GM12878 (cell line): ENCODE results near the gene SAPCD2. TPM values are rescaled to one million over a fixed set of nuclear protein-coding genes. Genes with fewer than 3 reads are reported as not detected.

Experiments
- ATAC-seq: fragments of 200-7000 bp; cut with Tn5 transposase; 3 replicates; pipeline ENCODE4 v1.9.1; 2020; ENCODE audit warnings: mild to moderate bottlenecking, moderate library complexity
- BruUV-seq: library from RNA; stranded (reverse); fragments of 400-500 nt; replicated peaks from 2 replicates; lab custom pipeline; 2021; lab: Mats Ljungman, UMichigan
- CTCF ChIA-PET: fragments of 300-600 bp; sonication (Branson Sonifier 250); formaldehyde crosslinking; extraction: SDS; loops from one replicate; lab custom pipeline; 2021; ENCODE audit warnings: inconsistent platforms; lab: Yijun Ruan, JAX
- POLR2A ChIA-PET: fragments of 350-600 bp; formaldehyde crosslinking; extraction: SDS; loops from one replicate; lab custom pipeline; 2021; ENCODE audit warnings: inconsistent platforms; lab: Charles Lee
- RAD21 ChIA-PET: fragments of 300-600 bp; sonication (Branson Sonifier 250); formaldehyde crosslinking; loops from one replicate; lab custom pipeline; 2023; ENCODE audit warnings: antibody characterized with exemption; ENCODE audit not compliant: unreplicated experiment; lab: Charles Lee
- SMC1A ChIA-PET: fragments of 300-600 bp; sonication (Branson Sonifier 250); formaldehyde crosslinking; loops from one replicate; lab custom pipeline; 2023; ENCODE audit not compliant: unreplicated experiment, uncharacterized antibody; lab: Charles Lee
- DNase-seq: peaks from one replicate; pipeline ENCODE4 v3.0.0-alpha.2; 2011; ENCODE audit warnings: low read depth, low spot score
- FAIRE-seq: peaks from 3 replicates; lab custom pipeline; 2011; peaks lifted over from hg19 to GRCh38; lab: Jason Lieb, UNC
- H2AFZ ChIP-seq: 2 replicates; pipeline ENCODE4 v1.6.0; 2011; ENCODE audit warnings: low read depth, low read length, control low read depth; ENCODE audit not compliant: control insufficient read depth
- H3K27ac ChIP-seq: 2 replicates; pipeline ENCODE4 v1.5.1; 2011; ENCODE audit warnings: control low read depth; ENCODE audit not compliant: control insufficient read depth, insufficient read depth
- H3K27me3 ChIP-seq, 2 experiments: replicated peaks in 1 of 2; 2 replicates each; pipeline versions ENCODE4 v1.6.0 to v1.6.1; 2011; ENCODE audit warnings: low read length in 1 of 2; ENCODE audit not compliant: control insufficient read depth in 2 of 2, insufficient read depth in 2 of 2
- H3K36me3 ChIP-seq, 2 experiments: 2 replicates each; pipeline ENCODE4 v1.5.1; 2011; ENCODE audit warnings: low read length in 1 of 2; ENCODE audit not compliant: control insufficient read depth in 2 of 2, insufficient read depth in 2 of 2
- H3K4me1 ChIP-seq: 2 replicates; pipeline ENCODE4 v1.6.1; 2011; ENCODE audit warnings: mild to moderate bottlenecking, low read length, moderate library complexity, mixed read lengths; ENCODE audit not compliant: control insufficient read depth, insufficient read depth
- H3K4me2 ChIP-seq: 2 replicates; pipeline ENCODE4 v1.6.0; 2011; ENCODE audit warnings: control low read depth; ENCODE audit not compliant: control insufficient read depth, insufficient read depth
- H3K4me3 ChIP-seq: fragments of 200-600 bp; sonication (generic); 2 replicates; pipeline ENCODE4 v1.5.1; 2016
- H3K79me2 ChIP-seq: 2 replicates; pipeline ENCODE4 v1.6.0; 2011; ENCODE audit warnings: low read length; ENCODE audit not compliant: control insufficient read depth, insufficient read depth
- H3K9ac ChIP-seq: 2 replicates; pipeline ENCODE4 v1.8.0; 2011; ENCODE audit warnings: low read length, control low read depth, mixed read lengths; ENCODE audit not compliant: control insufficient read depth, insufficient read depth
- H3K9me3 ChIP-seq: replicated peaks from 3 replicates; pipeline ENCODE4 v1.5.1; 2011; ENCODE audit warnings: mild to moderate bottlenecking, low read length; ENCODE audit not compliant: control insufficient read depth, insufficient read depth
- H4K20me1 ChIP-seq: 2 replicates; pipeline ENCODE4 v1.6.0; 2011; ENCODE audit not compliant: control insufficient read depth, insufficient read depth
- ATF7 ChIP-seq: fragments of 450-650 bp; IDR thresholded peaks from 2 replicates; pipeline ENCODE4 v1.6.1; 2016; ENCODE audit warnings: low read depth, mild to moderate bottlenecking
- CHD4 ChIP-seq: fragments of 200-600 bp; sonication (generic); IDR thresholded peaks from 2 replicates; pipeline ENCODE4 v1.6.1; 2016; ENCODE audit warnings: mild to moderate bottlenecking
- HCFC1 ChIP-seq: fragments of 150-350 bp; IDR thresholded peaks from 2 replicates; pipeline ENCODE4 v1.6.1; 2014; ENCODE audit warnings: low read length
- JUNB ChIP-seq: IDR thresholded peaks from 2 replicates; pipeline ENCODE4 v1.6.1; 2016; ENCODE audit warnings: antibody characterized with exemption, mild to moderate bottlenecking
- MXI1 ChIP-seq: fragments of 150-350 bp; IDR thresholded peaks from 2 replicates; pipeline ENCODE4 v1.6.1; 2011; ENCODE audit warnings: low read depth, mild to moderate bottlenecking, inconsistent platforms, low read length, improper control_type of control experiment
- NFYA ChIP-seq: IDR thresholded peaks from 2 replicates; pipeline ENCODE4 v1.6.1; 2011; ENCODE audit warnings: low read depth, mild to moderate bottlenecking, low read length, improper control_type of control experiment, borderline replicate concordance
- PAX5 ChIP-seq: IDR thresholded peaks from 2 replicates; pipeline ENCODE4 v1.6.1; 2011; ENCODE audit warnings: low read depth, low read length, borderline replicate concordance
- RB1 ChIP-seq: fragments of 450-650 bp; formaldehyde crosslinking; IDR thresholded peaks from 2 replicates; pipeline ENCODE4 v1.6.1; 2017; ENCODE audit warnings: mild to moderate bottlenecking, borderline replicate concordance
- SIN3A ChIP-seq: IDR thresholded peaks from 2 replicates; pipeline ENCODE4 v1.6.1; 2012; ENCODE audit warnings: low read depth, low read length, improper control_type of control experiment
- SP1 ChIP-seq: IDR thresholded peaks from one replicate; pipeline ENCODE4 v1.6.1; 2011; ENCODE audit warnings: low read depth, low read length
- STAT3 ChIP-seq: IDR thresholded peaks from 2 replicates; pipeline ENCODE4 v1.6.1; 2011; ENCODE audit warnings: low read depth, low read length, improper control_type of control experiment
- TAF1 ChIP-seq: IDR thresholded peaks from 2 replicates; pipeline ENCODE4 v1.6.1; 2011; ENCODE audit warnings: mild to moderate bottlenecking, low read depth, low read length, borderline replicate concordance
- TARDBP ChIP-seq: IDR thresholded peaks from 2 replicates; pipeline ENCODE4 v1.6.1; 2016; ENCODE audit warnings: borderline replicate concordance
- ZBED1 ChIP-seq: IDR thresholded peaks from 2 replicates; pipeline ENCODE4 v1.6.1; 2016; ENCODE audit warnings: borderline replicate concordance
- ZSCAN29 ChIP-seq: fragments of 450-650 bp; IDR thresholded peaks from 2 replicates; pipeline ENCODE4 v1.6.1; 2017; ENCODE audit warnings: mild to moderate bottlenecking, moderate library complexity
- WGBS: methylation state at CpG from one replicate; pipeline ENCODE4 v1.1.6; 2016; ENCODE audit warnings: low lambda C conversion rate; ENCODE audit not compliant: insufficient replicate concordance, insufficient coverage; ENCODE audit errors: missing lambda C conversion rate; 5-methylcytosine and 5-hydroxymethylcytosine counted together
- in situ Hi-C: fragments of 300-500 bp; cut with MboI; formaldehyde crosslinking; loops from 9 replicates; pipeline ENCODE4 v1.14.3; 2018; ENCODE audit warnings: mixed read lengths
- intact Hi-C: fragments of 100-400 bp; cut with micrococcal nuclease; formaldehyde crosslinking; loops from one replicate; pipeline ENCODE4 v1.14.2; 2022; ENCODE audit not compliant: unreplicated experiment
- polyA plus RNA-seq, 11 experiments: library from polyadenylated mRNA; depleted of rRNA in 4 of 11; unstranded in 6 of 11; stranded (reverse) in 5 of 11; fragments of >200 nt; fragmentation: Nextera tagmentation in 4 of 11; fragmentation: Illumina TruSeq in 1 of 11; extraction: Ambion mirVana in 4 of 11; extraction: Trizol in 1 of 11; gene quantifications; 1 replicate in 1 of 11; 2 replicates in 10 of 11; pipeline versions ENCODE4 v1.2.1 to v1.2.3, GENCODE V29; 2011 to 2016; ENCODE audit warnings: inconsistent platforms in 2 of 11, missing spikeins in 2 of 11, low read depth in 1 of 11
- total RNA-seq, 4 experiments: library from RNA; depleted of rRNA in 3 of 4; stranded (reverse); fragments of >200 nt in 3 of 4; fragmentation: Illumina TruSeq in 1 of 4; extraction: Trizol in 1 of 4; gene quantifications; 2 replicates each; pipeline versions ENCODE4 v1.2.1 to v1.2.3, GENCODE V29; 2013 to 2021
- TF ChIP-seq, protein P1 (sequence below): IDR thresholded peaks from 2 replicates; pipeline ENCODE4 v1.6.1; 2012; ENCODE audit warnings: low read depth, low read length, improper control_type of control experiment
- TF ChIP-seq, protein P2 (sequence below): fragments of 450-650 bp; IDR thresholded peaks from 2 replicates; pipeline ENCODE4 v1.6.1; 2017; ENCODE audit warnings: low read depth, mild to moderate bottlenecking, moderate library complexity
- TF ChIP-seq, protein P3 (sequence below): fragments of 450-650 bp; IDR thresholded peaks from 2 replicates; pipeline ENCODE4 v1.6.1; 2014; ENCODE audit warnings: mild to moderate bottlenecking

SAPCD2 gene
- total and polyA plus RNA-seq, 10 of the 15 experiments (the other 5 are each of a cell fraction or from before 2014, with no cell fraction given): 1.6 to 35.2 (median 7.2) TPM

DNA sequence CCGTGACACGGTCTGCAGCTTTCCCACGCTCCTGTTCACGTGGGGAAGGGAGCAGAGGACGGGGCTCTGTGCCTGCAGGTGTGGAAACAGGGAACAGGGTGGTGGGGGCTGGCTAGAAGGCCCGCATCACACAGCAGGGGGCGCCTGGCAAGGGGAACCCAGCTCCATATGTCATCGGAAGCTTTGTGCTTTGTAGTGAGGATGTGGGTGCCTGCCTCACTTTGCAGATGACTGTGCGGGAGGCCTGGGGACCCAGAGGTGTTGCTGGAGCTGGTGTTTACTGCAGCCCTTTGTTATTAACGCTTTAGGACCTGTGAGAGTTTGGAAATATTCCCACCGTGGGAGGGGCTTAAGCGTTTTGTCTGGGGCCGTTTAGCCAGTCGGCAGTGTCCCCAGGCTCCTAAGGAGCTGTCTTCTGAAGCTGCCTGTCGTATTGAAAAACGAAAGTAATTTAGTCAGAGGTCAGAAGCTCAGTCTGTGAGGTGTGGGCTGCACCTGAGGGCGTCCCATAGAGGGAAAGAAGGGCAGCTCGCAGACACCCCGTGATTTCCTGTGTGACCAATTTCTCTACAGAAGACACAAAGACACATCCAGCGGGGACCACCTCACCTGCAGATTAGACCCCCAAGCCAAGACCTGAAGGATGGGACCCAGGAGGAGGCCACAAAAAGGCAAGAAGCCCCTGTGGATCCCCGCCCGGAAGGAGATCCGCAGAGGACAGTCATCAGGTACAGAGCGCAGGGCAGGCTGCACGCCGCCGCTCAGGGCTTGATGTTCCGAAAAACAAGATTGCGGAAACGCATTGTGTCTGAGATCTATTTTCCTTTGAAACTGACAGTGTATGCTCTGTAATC is 25.5 kb upstream of the SAPCD2 start:
- ChIA-PET POLR2A (interaction anchor here (0.5 to 2.8 kb wide), 21 partner anchors 8 to 145 kb away, joined by 3 to 38 read pairs (median 4); partner anchors contain the start of genes MAN1B1, RNF208, RNF224 and SAPCD2), CTCF (interaction anchor here (0.6 to 1.7 kb wide), 23 partner anchors 8 to 310 kb away, joined by 3 to 41 read pairs (median 5); partner anchors contain the start of genes DPP7, MAN1B1, RNF224 and SAPCD2), RAD21 (interaction anchor here (0.6 to 2.0 kb wide), 23 partner anchors 8 to 141 kb away, joined by 3 to 32 read pairs (median 5); partner anchors contain the start of genes ANAPC2, DPP7, MAN1B1 and RNF224), SMC1A (interaction anchor here (0.7 to 1.9 kb wide), 15 partner anchors 9 to 129 kb away, joined by 3 to 14 read pairs (median 4); partner anchors contain the start of genes ANAPC2, CYSRT1, MAN1B1 and SAPCD2)
- 30% methylated on average over 30 of the region's 30 CpGs for WGBS
- Histone ChIP-seq H4K20me1 (no peaks in the 10 kb centered on the region), H3K4me1 (peaks cover 11% of the 10 kb centered on the region), H3K36me3 (peaks cover 8 to 23% of the 10 kb centered on the region in 2 experiments; a peak in 3 of 4 replicates), H3K27me3 (no peaks in the 10 kb centered on the region), H3K9me3 (no peaks in the 10 kb centered on the region; the same call in 2 of the 3 replicates), H3K27ac (peak overlapping the region; percentile 61), H3K9ac (peak overlapping the region; percentile 5; the same call in 1 of the 2 replicates), H2AFZ (peak overlapping the region; percentile 64), H3K79me2 (no peaks in the 10 kb centered on the region), H3K4me3 (peak overlapping the region; percentile 49; the same call in 1 of the 2 replicates), H3K4me2 (peak overlapping the region; percentile 61)
- DNase-seq (peak; percentile 61), ATAC-seq (peak; percentile 99), FAIRE-seq (peak; percentile 97)
- no TSS peak for BruUV-seq
- in situ Hi-C loops: no loop called here
- intact Hi-C loops: no loop called here
- TF ChIP-seq, protein P1, sequence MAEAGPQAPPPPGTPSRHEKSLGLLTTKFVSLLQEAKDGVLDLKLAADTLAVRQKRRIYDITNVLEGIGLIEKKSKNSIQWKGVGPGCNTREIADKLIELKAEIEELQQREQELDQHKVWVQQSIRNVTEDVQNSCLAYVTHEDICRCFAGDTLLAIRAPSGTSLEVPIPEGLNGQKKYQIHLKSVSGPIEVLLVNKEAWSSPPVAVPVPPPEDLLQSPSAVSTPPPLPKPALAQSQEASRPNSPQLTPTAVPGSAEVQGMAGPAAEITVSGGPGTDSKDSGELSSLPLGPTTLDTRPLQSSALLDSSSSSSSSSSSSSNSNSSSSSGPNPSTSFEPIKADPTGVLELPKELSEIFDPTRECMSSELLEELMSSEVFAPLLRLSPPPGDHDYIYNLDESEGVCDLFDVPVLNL: no peak
- TF ChIP-seq NFYA (no peak), RB1 (peak; percentile 28; the same call in 1 of the 2 replicates), ZBED1 (peak; percentile 45; the same call in 1 of the 2 replicates), HCFC1 (0 out of 2 replicates have a peak, but pooled peaks have one; percentile 34), ATF7 (peak; percentile 89), MXI1 (peak; percentile 68), ZSCAN29 (no peak), STAT3 (no peak), JUNB (peak; percentile 85), PAX5 (peak; percentile 71; the same call in 1 of the 2 replicates), CHD4 (no peak), SP1 (peak; percentile 69), TARDBP (no peak), SIN3A (peak; percentile 73; the same call in 1 of the 2 replicates), TAF1 (peak; percentile 38; the same call in 1 of the 2 replicates)
- TF ChIP-seq, protein P2, sequence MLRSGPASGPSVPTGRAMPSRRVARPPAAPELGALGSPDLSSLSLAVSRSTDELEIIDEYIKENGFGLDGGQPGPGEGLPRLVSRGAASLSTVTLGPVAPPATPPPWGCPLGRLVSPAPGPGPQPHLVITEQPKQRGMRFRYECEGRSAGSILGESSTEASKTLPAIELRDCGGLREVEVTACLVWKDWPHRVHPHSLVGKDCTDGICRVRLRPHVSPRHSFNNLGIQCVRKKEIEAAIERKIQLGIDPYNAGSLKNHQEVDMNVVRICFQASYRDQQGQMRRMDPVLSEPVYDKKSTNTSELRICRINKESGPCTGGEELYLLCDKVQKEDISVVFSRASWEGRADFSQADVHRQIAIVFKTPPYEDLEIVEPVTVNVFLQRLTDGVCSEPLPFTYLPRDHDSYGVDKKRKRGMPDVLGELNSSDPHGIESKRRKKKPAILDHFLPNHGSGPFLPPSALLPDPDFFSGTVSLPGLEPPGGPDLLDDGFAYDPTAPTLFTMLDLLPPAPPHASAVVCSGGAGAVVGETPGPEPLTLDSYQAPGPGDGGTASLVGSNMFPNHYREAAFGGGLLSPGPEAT: peak; percentile 80
- TF ChIP-seq, protein P3, sequence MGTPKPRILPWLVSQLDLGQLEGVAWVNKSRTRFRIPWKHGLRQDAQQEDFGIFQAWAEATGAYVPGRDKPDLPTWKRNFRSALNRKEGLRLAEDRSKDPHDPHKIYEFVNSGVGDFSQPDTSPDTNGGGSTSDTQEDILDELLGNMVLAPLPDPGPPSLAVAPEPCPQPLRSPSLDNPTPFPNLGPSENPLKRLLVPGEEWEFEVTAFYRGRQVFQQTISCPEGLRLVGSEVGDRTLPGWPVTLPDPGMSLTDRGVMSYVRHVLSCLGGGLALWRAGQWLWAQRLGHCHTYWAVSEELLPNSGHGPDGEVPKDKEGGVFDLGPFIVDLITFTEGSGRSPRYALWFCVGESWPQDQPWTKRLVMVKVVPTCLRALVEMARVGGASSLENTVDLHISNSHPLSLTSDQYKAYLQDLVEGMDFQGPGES: no peak
